HG02870 (cell line): ENCODE measurements around the gene NT5M.
"Not testable (repeated sequence)": the region's sequence is repeated elsewhere in the genome, so short reads cannot be mapped to it uniquely, and the experiment has no call there.

Source experiments
- ATAC-seq: cut with Tn5 transposase; IDR thresholded peaks from one replicate; pipeline ENCODE4 v1.9.1; 2021; ENCODE audit warnings: mild to moderate bottlenecking, moderate library complexity; ENCODE audit not compliant: unreplicated experiment

The NT5M gene

GRCh38 chr17:17366941-17367875 is 64.0 kb downstream of the NT5M start:
- no peak for ATAC-seq

DNA sequence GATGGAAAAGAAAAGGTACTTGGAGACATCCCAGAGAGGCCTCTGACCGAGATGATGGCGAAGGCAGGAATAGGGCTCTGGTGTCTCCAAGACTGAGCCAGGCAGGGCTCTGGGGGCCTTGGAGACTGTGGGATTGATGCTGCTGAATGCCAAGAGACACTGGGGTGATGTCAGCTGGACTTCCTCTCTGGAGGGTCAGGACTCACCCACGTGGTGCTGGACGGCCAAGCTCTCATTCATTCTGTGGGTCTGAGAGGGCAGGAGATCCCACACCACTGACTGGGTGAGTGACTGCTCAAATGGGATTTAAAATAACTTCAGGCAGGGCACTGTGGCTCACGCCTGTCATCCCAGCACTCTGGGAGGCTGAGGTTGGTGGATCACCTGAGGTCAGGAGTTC is 64.8 kb downstream of the NT5M start:
- no peak for ATAC-seq

GRCh38 chr17:17370711-17371110 is 67.5 kb downstream of the NT5M start:
- no peak for ATAC-seq

DNA sequence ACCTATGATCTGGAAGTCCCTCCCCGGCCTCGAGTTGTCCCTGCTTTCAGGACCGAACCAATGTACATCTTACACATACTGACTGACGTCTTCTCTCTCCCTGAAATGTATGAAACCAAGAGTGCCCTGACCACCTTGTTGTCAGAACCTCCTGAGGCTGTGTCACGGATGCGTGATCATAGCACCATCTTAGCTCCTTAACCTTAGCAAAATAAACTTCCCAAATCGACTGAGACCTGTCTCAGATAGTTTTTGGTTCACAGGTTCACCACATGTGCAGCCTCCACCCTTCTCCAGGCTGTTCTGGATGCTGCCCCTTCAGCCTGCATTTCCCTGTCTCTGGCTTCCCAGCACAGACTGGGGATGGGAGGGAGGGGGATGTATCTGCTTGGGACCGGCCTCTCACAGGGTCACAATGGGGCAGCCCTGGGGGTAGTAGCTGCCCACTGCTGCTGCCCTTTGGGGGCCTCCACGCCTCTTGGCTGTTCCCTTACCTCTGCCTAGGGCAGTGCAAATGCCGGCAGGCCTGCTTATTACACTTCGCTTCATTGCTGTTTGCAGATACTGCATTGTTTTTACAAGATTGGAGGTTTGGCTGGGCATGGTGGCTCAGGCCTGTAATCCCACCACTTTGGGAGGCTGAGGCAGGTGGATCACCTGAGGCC is 69.8 kb downstream of the NT5M start:
- ATAC-seq: no peak

DNA sequence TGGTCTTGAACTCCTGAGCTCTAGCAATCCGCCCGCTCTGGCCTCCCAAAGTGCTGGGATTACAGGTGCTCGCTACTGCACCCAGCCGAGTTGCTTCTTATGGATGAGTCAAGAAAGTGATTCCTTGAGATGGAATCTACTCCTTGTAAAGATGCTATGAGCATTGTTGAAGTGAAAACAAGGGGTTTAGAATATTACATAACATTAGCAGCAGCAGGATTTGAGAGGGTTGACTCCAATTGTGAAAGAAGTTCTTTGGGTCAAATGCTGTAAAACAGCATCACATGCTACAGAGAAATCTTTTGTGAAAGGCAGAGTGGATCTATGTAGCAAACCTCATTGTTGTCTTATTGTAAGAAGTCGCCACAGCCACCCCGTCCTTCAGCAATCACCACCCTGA is 72.7 kb downstream of the NT5M start:
- ATAC-seq: no peak

DNA sequence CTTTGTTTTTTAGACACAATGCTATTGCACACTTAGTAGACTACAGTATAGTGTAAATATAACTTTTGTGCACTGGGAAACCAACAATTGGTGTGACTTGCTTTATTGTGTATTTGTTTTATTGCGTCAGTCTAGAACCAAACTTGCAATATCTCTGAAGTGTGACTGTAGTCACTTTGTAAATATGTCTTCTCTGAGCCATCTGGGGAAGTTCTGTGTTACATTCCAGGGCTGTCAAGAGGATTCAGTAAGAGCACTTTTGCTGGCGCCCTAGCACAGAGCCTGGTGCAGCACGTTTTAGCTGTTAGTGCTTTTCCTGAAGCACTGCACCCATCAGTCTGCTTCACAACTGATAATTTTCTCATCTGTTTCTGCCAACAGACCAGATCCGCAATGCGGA is 73.2 kb downstream of the NT5M start:
- no peak for ATAC-seq

DNA sequence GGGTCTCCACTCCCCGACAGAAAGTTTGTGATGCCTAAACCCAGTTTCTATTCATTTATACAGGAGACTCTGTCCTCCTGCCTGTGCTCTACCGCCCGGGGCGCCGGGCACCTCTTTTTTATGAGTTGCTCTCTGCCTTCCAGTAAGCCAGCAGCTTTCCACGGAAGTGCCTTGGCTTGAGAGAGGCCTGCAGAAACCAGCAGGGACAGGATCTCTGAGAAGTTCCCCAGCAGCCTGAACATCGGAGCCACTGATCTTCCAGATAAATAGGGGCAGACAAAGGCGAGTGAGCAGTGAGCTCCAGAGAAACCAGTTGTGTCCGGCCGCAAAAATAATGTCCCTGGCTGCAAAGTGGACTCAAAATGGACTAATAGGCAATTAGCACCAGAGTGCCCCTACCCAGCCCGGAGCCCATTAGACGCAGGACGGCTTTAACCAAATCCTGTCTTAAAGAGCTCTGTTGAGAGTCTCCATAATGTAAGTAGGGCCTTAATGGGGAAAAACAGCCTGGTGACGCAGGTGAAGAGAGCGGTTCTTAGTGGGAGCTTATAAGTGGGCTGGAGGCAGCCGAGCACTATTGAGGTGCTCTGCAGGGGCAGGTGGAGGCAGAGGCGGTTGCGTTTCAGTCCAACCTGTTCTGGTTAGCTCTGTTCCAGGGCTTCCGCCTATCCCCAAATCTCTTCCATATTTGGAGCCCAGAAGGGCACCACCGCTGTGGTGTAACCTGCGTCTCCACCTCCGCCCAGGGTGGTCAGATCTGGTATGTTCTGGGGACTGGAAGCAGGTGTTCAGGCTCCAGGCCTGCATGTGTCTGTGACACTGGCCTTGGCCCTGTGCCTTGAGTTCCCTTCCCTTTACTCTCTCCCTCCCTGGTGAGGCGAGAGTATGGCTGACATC is 74.1 kb downstream of the NT5M start:
- no peak for ATAC-seq

DNA sequence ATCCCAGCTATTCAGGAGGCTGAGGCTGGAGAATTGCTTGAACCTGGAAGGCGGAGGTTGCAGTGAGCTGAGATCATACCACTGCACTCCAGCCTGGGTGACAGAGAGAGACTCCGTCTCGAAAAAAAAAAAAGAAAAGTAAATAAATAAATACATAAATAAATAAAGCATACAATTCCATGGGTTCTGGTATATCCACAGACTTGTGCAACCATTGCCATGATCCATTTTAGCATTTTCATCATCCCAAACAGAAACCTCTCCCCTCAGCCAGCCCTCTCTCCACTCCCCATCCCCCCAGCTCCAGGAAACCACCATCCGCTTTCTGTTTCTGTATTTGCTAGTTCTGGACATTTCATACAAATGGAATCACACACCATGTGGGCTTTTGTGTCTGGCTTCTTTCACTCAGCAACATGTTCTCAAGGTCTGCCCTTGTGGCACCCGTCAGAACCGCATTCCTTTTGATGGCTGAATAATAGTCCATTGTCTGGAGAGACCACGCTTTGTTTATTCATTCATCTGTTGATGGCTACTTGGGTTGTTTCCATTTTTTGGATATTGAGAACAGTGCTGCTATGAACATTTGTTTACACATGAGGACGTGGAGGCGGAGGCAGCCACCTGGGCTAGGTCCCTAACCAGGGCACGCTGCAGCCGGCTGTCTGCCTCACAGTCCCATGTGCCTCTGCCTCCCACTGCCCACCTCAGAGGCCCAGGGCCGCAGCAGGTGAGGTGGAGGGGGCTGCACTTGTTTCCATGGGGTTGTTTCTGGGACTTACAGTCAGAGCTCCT is 76.2 kb downstream of the NT5M start:
- ATAC-seq: no peak

- ATAC-seq: no peak
These were observed 77.2 kb downstream of the NT5M start for GRCh38 chr17:17380145-17380925.

- no peak for ATAC-seq
These were observed 78.4 kb downstream of the NT5M start for GRCh38 chr17:17381446-17382064.

GRCh38 chr17:17382065-17382459 is 78.9 kb downstream of the NT5M start:
- ATAC-seq: no peak

GRCh38 chr17:17382971-17383370 is 79.8 kb downstream of the NT5M start:
- no peak for ATAC-seq

DNA sequence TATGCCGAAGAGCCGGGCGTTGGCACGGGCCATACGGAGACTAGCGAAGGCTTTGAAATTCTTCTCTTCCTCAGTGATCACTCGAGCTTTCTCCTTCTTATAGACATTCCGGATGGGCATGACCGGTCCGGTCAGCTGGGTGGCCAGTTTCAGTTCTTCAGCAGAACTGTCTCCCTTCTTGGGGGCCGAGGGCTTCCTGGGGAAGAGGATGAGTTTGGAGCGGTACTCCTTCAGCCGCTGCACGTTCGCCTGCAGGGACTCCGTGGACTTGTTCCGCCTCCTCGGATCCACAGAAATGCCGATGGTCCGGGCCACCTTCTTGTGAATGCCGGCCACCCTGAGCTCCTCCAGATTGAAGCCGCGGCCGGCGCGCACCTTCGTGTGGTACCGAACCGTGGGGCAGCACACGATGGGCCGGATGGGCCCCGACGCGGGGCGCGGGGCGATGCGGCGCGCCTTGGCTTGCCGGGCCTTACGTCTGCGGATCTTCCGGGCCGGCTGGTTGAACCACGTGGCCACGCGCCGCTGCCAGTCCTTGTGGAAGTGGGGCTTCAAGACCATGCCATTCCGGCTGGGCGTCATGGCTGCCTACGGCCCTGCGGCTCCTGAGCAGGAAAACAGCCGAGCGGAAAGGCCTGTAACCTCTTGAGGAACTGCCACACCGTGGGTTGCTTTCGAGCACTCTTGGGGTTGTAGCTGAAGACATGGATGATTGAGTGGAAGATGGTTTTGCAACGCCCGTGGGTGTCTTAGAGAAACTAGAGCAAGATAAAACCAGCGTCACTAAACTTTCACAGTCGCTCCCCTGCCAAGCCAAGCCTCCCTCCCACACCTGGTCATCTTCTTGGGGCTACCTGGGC is 80.5 kb downstream of the NT5M start:
- not testable (repeated sequence) for ATAC-seq

DNA sequence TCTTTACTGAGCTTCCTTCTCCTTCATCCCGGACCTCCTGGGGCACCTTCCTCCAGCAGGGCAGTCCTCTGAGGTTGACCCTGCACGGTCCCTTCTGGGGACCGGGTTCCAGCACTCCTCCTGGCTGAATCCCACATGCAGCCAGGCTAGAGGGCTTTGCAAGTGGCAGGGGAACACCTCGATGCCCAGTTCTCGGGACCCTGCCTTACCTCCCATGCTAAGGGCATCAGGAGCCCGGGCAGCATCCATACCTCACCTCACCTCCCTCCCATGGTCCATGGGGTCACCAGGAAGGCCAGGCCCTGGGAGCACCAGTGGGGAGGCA is 81.1 kb downstream of the NT5M start:
- ATAC-seq: no peak

GRCh38 chr17:17384961-17385360 is 81.8 kb downstream of the NT5M start:
- ATAC-seq: no peak

- ATAC-seq: no peak
These were observed 82.3 kb downstream of the NT5M start for GRCh38 chr17:17385491-17385890.

GRCh38 chr17:17386094-17386800 is 83.1 kb downstream of the NT5M start:
- ATAC-seq: no peak

DNA sequence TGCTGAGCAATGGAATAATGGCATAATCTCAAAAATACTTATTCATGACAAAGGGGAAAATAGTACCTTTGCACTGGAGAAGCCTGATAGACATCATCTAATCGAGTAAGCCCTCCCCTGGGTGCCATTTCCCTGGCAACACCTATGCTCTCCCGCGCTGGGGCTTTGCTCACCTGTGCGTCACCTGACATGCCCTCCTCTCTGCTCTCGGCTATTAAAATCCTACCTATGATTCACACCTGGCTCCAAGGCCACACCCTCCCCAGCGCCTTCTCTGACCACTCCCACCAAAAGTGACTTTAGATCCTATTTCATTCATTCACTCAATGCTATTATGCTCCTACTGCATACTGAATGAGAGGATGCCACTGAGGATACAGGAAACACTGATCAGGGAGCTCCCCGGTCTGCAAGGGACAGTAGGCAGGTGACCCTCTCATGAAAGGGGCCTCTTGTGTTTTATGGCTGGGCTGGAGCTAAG is 83.9 kb downstream of the NT5M start:
- ATAC-seq: no peak
